ENCODE data around the gene TRIM58.

Gene TRIM58

GRCh38 chr1:247864644-247865043, 7.7 kb downstream of the TRIM58 start:
- in situ Hi-C loops (cut with HindIII; ENCODE audit: low sequenced_read_pairs): no loop called here
- no peak overlapping the region for H3K4me3 ChIP-seq (ENCODE audit: low read depth, low read length)
- TF ChIP-seq CTCF (IDR thresholded peaks at IDR 0.05; ENCODE audit: low read depth, low read length, missing control alignments): no peak
- no peak for DNase-seq (ENCODE audit: low read depth)

- H3K4me3 ChIP-seq (ENCODE audit: low read depth, low read length): no peak overlapping the region
- no peak for TF ChIP-seq CTCF (IDR thresholded peaks at IDR 0.05; ENCODE audit: low read depth, low read length, missing control alignments)
- DNase-seq (ENCODE audit: low read depth): no peak
- in situ Hi-C loops (cut with HindIII; ENCODE audit: low sequenced_read_pairs): no loop called here
Measured at GRCh38 chr1:247865416-247865815, 8.4 kb downstream of the TRIM58 start.

GRCh38 chr1:247883346-247883745, 26.4 kb downstream of the TRIM58 start:
- no peak for TF ChIP-seq CTCF (IDR thresholded peaks at IDR 0.05; ENCODE audit: low read depth, low read length, missing control alignments)
- DNase-seq (ENCODE audit: low read depth): no peak
- H3K4me3 ChIP-seq (ENCODE audit: low read depth, low read length): no peak overlapping the region
- in situ Hi-C loops (cut with HindIII; ENCODE audit: low sequenced_read_pairs): no loop called here

DNA sequence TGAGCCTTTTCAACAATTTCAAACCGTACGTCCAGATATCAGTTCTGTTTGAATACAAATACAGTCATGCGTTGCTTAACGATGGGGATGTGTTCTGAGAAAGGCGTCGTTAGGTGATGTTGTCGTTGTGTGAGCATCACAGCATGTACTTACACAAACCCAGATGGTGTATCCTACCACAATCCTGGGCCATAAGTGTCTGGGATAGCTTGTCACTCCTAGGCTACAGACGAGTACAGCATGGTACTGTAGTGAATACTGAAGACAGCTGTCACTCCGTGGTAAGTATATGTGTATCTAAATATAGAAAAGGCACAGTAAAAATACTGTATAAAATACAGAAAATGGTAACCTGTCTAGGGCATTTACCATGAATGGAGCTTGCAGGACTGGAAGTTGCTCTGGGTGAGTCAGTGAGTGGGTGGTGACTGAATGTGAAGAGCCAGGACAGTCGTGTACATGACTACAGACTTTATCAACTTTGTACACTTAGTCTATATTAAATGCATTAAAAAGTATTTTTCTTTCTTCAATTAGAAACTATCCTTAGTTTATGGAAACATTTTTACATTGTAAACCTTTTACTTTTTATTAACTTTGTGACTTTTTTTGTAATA, 27.9 kb downstream of the TRIM58 start:
- DNase-seq (ENCODE audit: low read depth): no peak
- H3K4me3 ChIP-seq (ENCODE audit: low read depth, low read length): no peak overlapping the region
- in situ Hi-C loops (cut with HindIII; ENCODE audit: low sequenced_read_pairs): no loop called here
- no peak for TF ChIP-seq CTCF (IDR thresholded peaks at IDR 0.05; ENCODE audit: low read depth, low read length, missing control alignments)

DNA sequence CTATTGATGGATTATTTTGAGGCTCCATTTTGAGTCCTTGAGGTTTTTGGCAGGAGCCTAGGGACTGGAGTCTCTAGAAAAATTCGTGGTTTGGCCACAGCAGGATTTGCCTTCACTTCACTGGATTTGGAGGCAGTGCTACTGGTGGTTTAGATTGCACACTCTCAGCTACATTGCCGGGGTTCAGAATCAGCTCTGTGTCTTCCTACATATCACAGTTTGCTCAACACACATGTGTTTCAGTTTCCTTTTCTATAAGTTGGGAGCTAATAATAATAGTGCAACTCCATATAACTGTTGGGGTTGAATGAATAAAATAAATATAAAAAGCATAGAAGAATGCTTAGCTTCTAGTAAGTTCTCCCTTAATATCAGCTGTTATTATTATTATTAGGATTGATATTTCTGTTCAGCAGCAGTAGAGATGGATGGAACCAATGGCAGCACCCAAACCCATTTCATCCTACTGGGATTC, 38.2 kb downstream of the TRIM58 start, which contains the start of gene OR2W3:
OR2W3 (plus strand) TSS at position 425 of the 475 bp plus-strand sequence; CDS start at position 425, 0 bp downstream.
- in situ Hi-C loops (cut with HindIII; ENCODE audit: low sequenced_read_pairs): no loop called here
- no peak for TF ChIP-seq CTCF (IDR thresholded peaks at IDR 0.05; ENCODE audit: low read depth, low read length, missing control alignments)
- no peak within 1 kb of the TSS for H3K4me3 ChIP-seq (ENCODE audit: low read depth, low read length)
- no peak for DNase-seq (ENCODE audit: low read depth)

- in situ Hi-C loops (cut with HindIII; ENCODE audit: low sequenced_read_pairs): no loop called here
- H3K4me3 ChIP-seq (ENCODE audit: low read depth, low read length): no peak overlapping the region
- no peak for DNase-seq (ENCODE audit: low read depth)
- TF ChIP-seq CTCF (IDR thresholded peaks at IDR 0.05; ENCODE audit: low read depth, low read length, missing control alignments): no peak
Measured at GRCh38 chr1:247895976-247896375, 39.0 kb downstream of the TRIM58 start.
